Osteoblast (primary cell): Measurements from ENCODE around the gene TCERG1L. TPM values are rescaled to one million over a fixed set of nuclear protein-coding genes. Genes with fewer than 3 reads are reported as not detected.

Experiments used
- DNase-seq: peaks from one replicate; pipeline ENCODE4 v3.0.0; 2011; ENCODE audit warnings: low spot score, mixed read lengths; ENCODE audit not compliant: insufficient read length; ENCODE audit errors: missing footprints
- H2AFZ ChIP-seq: 2 replicates; pipeline ENCODE4 v1.6.0; 2011; ENCODE audit warnings: mild to moderate bottlenecking, low read length
- H3K27ac ChIP-seq: 2 replicates; pipeline ENCODE4 v1.5.1; 2011; ENCODE audit warnings: mild to moderate bottlenecking, low read depth, low read length, moderate library complexity
- H3K27me3 ChIP-seq: 2 replicates; pipeline ENCODE4 v1.6.0; 2012; ENCODE audit warnings: mild to moderate bottlenecking, control low read depth, inconsistent platforms, low read length, moderate library complexity; ENCODE audit not compliant: insufficient read depth
- H3K36me3 ChIP-seq: 2 replicates; pipeline ENCODE4 v1.5.1; 2011; ENCODE audit warnings: mild to moderate bottlenecking, low read length, control low read depth, moderate library complexity; ENCODE audit not compliant: insufficient read depth
- H3K4me1 ChIP-seq: 2 replicates; pipeline ENCODE4 v1.5.1; 2011; ENCODE audit warnings: mild to moderate bottlenecking, low read length, control low read depth, moderate library complexity; ENCODE audit not compliant: insufficient read depth
- H3K4me2 ChIP-seq: 2 replicates; pipeline ENCODE4 v1.6.0; 2011; ENCODE audit warnings: mild to moderate bottlenecking, low read length; ENCODE audit not compliant: insufficient read depth
- H3K4me3 ChIP-seq: fragments of 200-600 bp; sonication (generic); 3 replicates; pipeline ENCODE4 v1.5.1; 2012; ENCODE audit warnings: mild to moderate bottlenecking, low read length, inconsistent platforms; ENCODE audit not compliant: insufficient read depth
- H3K79me2 ChIP-seq: 2 replicates; pipeline ENCODE4 v1.6.0; 2012; ENCODE audit warnings: mild to moderate bottlenecking, low read length, control low read depth, inconsistent platforms; ENCODE audit not compliant: insufficient read depth
- H3K9me3 ChIP-seq: 2 replicates; pipeline ENCODE4 v1.5.1; 2011; ENCODE audit warnings: low read depth, low read length, control low read depth
- H4K20me1 ChIP-seq: 2 replicates; pipeline ENCODE4 v1.6.0; 2012; ENCODE audit warnings: mild to moderate bottlenecking, low read length, control low read depth; ENCODE audit not compliant: insufficient read depth
- total RNA-seq: library from RNA; depleted of rRNA; stranded (reverse); fragments of >200 nt; gene quantifications from 2 replicates; pipeline ENCODE4 v1.2.3, GENCODE V29; 2012
- TF ChIP-seq, protein P1 (sequence below): IDR thresholded peaks from 2 replicates; pipeline ENCODE4 v1.5.1; 2011; ENCODE audit warnings: mild to moderate bottlenecking, low read depth, low read length, moderate library complexity; ENCODE audit errors: extremely low read depth

The TCERG1L gene
- total RNA-seq, 1 donor = under 0.01 TPM

DNA sequence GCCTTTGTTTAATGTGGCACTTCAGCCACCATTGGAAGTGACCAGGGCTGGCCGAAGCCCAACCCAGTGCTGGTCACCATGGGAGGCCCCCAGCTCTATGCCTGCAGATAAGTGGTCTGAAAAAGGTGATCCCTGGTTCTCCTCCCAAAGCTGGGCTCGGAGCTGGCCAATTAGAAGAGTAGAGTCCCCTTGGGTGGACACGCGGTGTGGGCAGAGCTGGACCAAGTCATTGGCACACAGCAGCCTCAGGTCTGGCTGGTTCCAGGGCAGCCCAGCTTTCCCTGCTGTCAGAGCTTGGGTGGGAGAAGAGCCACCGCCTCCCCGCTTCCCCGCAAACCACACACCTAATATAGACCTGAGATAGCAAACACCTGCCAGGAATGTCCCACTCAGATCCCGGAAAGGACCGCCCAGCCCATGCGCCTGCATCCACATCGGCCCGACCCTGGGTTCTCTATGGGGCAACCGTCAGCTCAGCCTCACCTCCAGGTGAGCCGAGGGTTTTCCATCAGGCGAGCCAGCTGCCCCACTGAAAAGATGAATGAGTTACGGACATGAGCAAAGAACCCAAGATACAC, 84.3 kb downstream of the TCERG1L start:
- Histone ChIP-seq H3K4me2 (no peak overlapping the region), H3K79me2 (no peaks in the 10 kb centered on the region), H4K20me1 (no peaks in the 10 kb centered on the region), H3K4me3 (no peak overlapping the region), H3K9me3 (no peaks in the 10 kb centered on the region), H3K27me3 (no peaks in the 10 kb centered on the region), H3K36me3 (no peaks in the 10 kb centered on the region), H3K27ac (no peak overlapping the region), H3K4me1 (no peaks in the 10 kb centered on the region), H2AFZ (no peak overlapping the region)
- TF ChIP-seq, protein P1, sequence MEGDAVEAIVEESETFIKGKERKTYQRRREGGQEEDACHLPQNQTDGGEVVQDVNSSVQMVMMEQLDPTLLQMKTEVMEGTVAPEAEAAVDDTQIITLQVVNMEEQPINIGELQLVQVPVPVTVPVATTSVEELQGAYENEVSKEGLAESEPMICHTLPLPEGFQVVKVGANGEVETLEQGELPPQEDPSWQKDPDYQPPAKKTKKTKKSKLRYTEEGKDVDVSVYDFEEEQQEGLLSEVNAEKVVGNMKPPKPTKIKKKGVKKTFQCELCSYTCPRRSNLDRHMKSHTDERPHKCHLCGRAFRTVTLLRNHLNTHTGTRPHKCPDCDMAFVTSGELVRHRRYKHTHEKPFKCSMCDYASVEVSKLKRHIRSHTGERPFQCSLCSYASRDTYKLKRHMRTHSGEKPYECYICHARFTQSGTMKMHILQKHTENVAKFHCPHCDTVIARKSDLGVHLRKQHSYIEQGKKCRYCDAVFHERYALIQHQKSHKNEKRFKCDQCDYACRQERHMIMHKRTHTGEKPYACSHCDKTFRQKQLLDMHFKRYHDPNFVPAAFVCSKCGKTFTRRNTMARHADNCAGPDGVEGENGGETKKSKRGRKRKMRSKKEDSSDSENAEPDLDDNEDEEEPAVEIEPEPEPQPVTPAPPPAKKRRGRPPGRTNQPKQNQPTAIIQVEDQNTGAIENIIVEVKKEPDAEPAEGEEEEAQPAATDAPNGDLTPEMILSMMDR = no peak
- DNase-seq = peak; percentile 60

DNA sequence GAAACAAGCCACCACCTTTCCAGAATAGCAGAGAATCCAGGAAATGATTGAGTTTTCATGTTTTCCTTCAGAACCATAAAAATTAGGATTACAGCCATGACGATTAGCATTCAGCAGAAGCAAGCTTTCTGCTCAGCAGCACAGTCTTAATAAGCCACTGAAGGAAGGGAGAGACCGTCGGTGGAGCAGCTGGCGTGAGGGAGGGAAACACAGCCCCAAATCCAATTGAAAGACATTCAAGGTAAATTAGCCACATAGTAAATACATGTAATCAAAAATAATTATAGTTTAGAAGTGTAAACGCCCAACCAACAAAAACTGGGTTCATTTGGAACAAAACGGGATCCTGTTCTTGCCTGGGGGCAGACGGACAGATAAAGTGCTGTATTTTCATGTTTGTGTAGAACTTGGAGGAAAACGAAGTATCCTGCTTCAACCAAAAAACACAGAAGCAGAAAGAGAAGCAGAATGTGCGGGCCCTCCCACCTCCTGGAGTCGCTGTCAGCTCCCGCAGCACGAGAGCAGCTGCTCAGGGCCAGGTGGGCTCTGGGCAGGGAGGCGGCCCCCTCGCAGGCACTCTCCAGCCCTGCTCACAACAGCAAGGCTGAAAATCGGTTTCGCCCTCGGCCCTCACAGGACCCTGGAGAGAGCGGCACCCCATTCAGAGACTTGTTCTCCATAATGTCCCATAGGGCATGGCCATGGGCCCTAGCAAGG, 84.9 kb downstream of the TCERG1L start:
- H4K20me1 ChIP-seq = no peaks in the 10 kb centered on the region
- no peak overlapping the region for H3K4me3 ChIP-seq
- TF ChIP-seq, protein P1 = no peak
- no peaks in the 10 kb centered on the region for H3K79me2 ChIP-seq
- H3K27ac ChIP-seq = no peak overlapping the region
- H3K9me3 ChIP-seq = no peaks in the 10 kb centered on the region
- H3K36me3 ChIP-seq = no peaks in the 10 kb centered on the region
- H3K4me1 ChIP-seq = no peaks in the 10 kb centered on the region
- no peaks in the 10 kb centered on the region for H3K27me3 ChIP-seq
- DNase-seq = peak; percentile 55
- H3K4me2 ChIP-seq = no peak overlapping the region
- H2AFZ ChIP-seq = no peak overlapping the region

DNA sequence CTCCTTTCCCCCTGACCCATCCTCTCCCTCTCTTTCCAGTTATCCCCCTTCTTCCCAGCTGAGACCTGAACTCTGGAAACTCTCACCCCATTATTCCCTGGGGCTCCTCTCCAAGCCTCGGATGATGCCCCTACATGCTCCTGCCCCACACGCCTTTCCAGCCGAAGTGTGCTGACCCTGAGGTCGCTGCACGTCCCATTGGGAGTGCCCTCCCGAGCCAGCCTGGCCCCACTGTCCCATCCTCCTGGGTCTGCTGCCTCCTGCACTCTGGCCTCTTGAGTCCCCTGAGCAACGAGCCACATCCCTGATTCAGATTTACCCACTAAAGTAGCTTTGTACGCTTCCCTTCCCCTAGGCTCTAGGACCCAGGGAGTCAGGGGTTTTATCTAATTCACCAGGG, 87.4 kb downstream of the TCERG1L start:
- no peaks in the 10 kb centered on the region for H3K9me3 ChIP-seq
- no peak for DNase-seq
- H4K20me1 ChIP-seq = no peaks in the 10 kb centered on the region
- no peaks in the 10 kb centered on the region for H3K36me3 ChIP-seq
- no peaks in the 10 kb centered on the region for H3K4me1 ChIP-seq
- H3K79me2 ChIP-seq = no peaks in the 10 kb centered on the region
- H2AFZ ChIP-seq = no peak overlapping the region
- H3K4me2 ChIP-seq = no peak overlapping the region
- no peak overlapping the region for H3K4me3 ChIP-seq
- TF ChIP-seq, protein P1 = no peak
- H3K27me3 ChIP-seq = no peaks in the 10 kb centered on the region
- H3K27ac ChIP-seq = no peak overlapping the region

DNA sequence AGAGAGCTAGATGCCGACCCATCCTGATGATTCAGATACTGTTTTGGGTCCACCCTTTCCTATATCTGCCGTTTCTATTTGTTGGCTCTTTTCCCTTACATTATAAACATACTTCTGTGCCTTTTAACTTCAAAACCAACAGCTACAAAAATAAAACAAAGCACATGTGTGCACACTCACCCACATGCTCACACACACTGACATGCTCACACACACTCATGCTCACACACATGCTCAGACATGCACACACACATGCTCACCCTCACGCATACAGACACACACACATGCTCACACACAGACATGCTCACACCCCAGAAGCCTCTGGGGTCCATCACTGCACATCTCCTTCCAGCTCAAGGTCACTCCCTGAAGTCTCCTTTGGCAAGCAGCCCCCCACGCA, 88.1 kb downstream of the TCERG1L start:
- no peaks in the 10 kb centered on the region for H3K36me3 ChIP-seq
- H3K27me3 ChIP-seq = no peaks in the 10 kb centered on the region
- H3K4me3 ChIP-seq = no peak overlapping the region
- no peak overlapping the region for H2AFZ ChIP-seq
- H3K79me2 ChIP-seq = no peaks in the 10 kb centered on the region
- TF ChIP-seq, protein P1 = no peak
- no peak for DNase-seq
- H4K20me1 ChIP-seq = no peaks in the 10 kb centered on the region
- no peak overlapping the region for H3K27ac ChIP-seq
- H3K4me2 ChIP-seq = no peak overlapping the region
- H3K9me3 ChIP-seq = no peaks in the 10 kb centered on the region
- H3K4me1 ChIP-seq = no peaks in the 10 kb centered on the region
